Memory B cell (primary cell): Measurements from ENCODE around the gene HIVEP3.

Source experiments
- ATAC-seq: fragments of 150-1000 bp; cut with Tn5 transposase; 2 replicates; pipeline ENCODE4 v1.10.0; 2021; ENCODE audit warnings: low read depth, mild to moderate bottlenecking, moderate library complexity
- DNase-seq, 2 donors: peaks; one replicate each; pipeline ENCODE4 v3.0.0; 2022; ENCODE audit warnings: low spot score in 2 of 2
- H3K27ac Mint-ChIP-seq: one replicate; pipeline ENCODE4 v1.8.0; 2022; ENCODE audit warnings: mild to moderate bottlenecking, moderate library complexity, mixed read lengths
- H3K27me3 Mint-ChIP-seq: one replicate; pipeline ENCODE4 v1.8.0; 2022; ENCODE audit warnings: mixed read lengths
- H3K36me3 Mint-ChIP-seq: one replicate; pipeline ENCODE4 v1.8.0; 2022; ENCODE audit warnings: mild to moderate bottlenecking, mixed read lengths
- H3K4me1 Mint-ChIP-seq: one replicate; pipeline ENCODE4 v1.8.0; 2022; ENCODE audit warnings: mixed read lengths
- H3K4me3 Mint-ChIP-seq: one replicate; pipeline ENCODE4 v1.8.0; 2022; ENCODE audit warnings: mild to moderate bottlenecking, moderate library complexity, mixed read lengths
- H3K9me3 Mint-ChIP-seq: one replicate; pipeline ENCODE4 v1.8.0; 2022; ENCODE audit warnings: mixed read lengths

The HIVEP3 gene

DNA sequence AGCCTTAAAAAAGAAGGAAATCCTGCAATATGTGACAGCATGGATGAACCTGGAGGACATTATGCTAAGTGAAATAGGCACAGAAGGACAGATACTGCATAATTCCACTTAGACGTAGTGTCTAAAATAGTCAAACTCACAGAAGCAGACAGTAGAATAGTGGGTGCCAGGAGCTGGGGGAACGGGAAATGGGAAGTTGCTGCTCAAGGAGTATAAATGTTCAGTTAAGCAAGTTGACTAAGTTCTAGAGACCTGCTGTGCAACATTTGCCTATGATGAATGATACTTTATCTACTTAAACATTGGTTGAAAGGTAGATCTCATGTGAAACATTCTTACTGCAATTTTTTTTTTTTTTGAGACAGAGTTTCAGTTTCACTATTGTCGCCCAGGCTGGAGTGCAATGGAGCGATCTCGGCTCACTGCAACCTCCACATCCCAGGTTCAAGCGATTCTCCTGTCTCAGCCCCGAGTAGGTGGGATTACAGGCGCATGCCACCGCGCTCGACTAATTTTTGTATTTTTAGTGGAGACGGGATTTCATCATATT is 197.8 kb downstream of the HIVEP3 start:
- H3K4me3 Mint-ChIP-seq: peak overlapping the region; percentile 60
- H3K27me3 Mint-ChIP-seq: no peaks in the 10 kb centered on the region
- no peaks in the 10 kb centered on the region for H3K36me3 Mint-ChIP-seq
- peaks cover 35% of the 10 kb centered on the region for H3K4me1 Mint-ChIP-seq
- no peaks in the 10 kb centered on the region for H3K9me3 Mint-ChIP-seq
- peak overlapping the region; percentile 7 for H3K27ac Mint-ChIP-seq
- DNase-seq: no peak
- peak; percentile 77 for ATAC-seq

- no peak for ATAC-seq
Observed at GRCh38 chr1:41719590-41719989, 199.1 kb downstream of the HIVEP3 start.

DNA sequence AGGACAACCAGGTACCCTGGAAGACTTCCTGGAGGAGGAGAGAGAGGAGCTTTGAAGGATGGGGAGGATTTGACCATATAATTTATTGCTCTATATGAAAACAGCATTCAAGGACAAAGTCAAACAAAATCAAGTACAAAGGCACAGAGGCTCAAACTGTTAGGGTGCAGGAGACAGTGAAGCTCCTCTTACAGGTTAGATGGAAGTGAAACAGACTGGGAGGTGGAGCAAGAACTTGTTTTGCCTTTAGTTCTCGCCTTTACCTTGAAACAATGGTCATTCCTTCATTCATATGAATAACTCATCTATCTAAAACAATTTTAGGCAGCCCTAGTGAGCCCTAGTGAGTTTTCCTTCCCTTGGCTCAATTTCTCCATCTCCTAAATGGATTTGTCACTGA is 199.6 kb downstream of the HIVEP3 start:
- ATAC-seq (peak; percentile 53), DNase-seq (no peak)
- H3K4me1 Mint-ChIP-seq: peaks cover 35% of the 10 kb centered on the region
- H3K27ac Mint-ChIP-seq: no peak overlapping the region
- no peak overlapping the region for H3K4me3 Mint-ChIP-seq
- no peaks in the 10 kb centered on the region for H3K27me3 Mint-ChIP-seq
- H3K9me3 Mint-ChIP-seq: no peaks in the 10 kb centered on the region
- no peaks in the 10 kb centered on the region for H3K36me3 Mint-ChIP-seq

More at GRCh38 chr1:41719590-41719989, 199.1 kb downstream of the HIVEP3 start:
- no peaks in the 10 kb centered on the region for H3K9me3 Mint-ChIP-seq
- peaks cover 35% of the 10 kb centered on the region for H3K4me1 Mint-ChIP-seq
- no peak overlapping the region for H3K27ac Mint-ChIP-seq
- H3K36me3 Mint-ChIP-seq: no peaks in the 10 kb centered on the region
- no peaks in the 10 kb centered on the region for H3K27me3 Mint-ChIP-seq
- no peak overlapping the region for H3K4me3 Mint-ChIP-seq
- no peak for DNase-seq

DNA sequence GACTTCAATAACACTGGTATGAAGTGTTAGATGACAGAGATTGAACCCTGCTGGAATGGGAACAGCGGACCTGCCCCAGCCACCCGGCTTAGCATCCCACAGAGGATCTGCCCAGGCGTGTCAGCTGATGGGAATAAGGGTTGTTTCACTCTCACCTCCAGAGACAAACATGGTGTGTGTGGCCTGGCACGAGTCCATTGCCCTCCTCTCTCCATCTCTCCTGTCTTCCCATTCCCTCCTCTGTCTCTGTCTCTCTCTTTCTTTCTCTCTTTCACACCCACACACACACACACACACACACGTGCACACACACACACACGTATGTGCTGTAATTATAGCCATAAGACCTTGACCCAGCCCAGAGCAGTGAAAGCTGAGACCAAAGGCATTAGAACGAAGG is 200.2 kb downstream of the HIVEP3 start:
- Mint-ChIP-seq H3K4me1 (peaks cover 35% of the 10 kb centered on the region), H3K9me3 (no peaks in the 10 kb centered on the region), H3K27me3 (no peaks in the 10 kb centered on the region), H3K36me3 (no peaks in the 10 kb centered on the region), H3K4me3 (no peak overlapping the region), H3K27ac (no peak overlapping the region)
- ATAC-seq (no peak), DNase-seq (no peak)

DNA sequence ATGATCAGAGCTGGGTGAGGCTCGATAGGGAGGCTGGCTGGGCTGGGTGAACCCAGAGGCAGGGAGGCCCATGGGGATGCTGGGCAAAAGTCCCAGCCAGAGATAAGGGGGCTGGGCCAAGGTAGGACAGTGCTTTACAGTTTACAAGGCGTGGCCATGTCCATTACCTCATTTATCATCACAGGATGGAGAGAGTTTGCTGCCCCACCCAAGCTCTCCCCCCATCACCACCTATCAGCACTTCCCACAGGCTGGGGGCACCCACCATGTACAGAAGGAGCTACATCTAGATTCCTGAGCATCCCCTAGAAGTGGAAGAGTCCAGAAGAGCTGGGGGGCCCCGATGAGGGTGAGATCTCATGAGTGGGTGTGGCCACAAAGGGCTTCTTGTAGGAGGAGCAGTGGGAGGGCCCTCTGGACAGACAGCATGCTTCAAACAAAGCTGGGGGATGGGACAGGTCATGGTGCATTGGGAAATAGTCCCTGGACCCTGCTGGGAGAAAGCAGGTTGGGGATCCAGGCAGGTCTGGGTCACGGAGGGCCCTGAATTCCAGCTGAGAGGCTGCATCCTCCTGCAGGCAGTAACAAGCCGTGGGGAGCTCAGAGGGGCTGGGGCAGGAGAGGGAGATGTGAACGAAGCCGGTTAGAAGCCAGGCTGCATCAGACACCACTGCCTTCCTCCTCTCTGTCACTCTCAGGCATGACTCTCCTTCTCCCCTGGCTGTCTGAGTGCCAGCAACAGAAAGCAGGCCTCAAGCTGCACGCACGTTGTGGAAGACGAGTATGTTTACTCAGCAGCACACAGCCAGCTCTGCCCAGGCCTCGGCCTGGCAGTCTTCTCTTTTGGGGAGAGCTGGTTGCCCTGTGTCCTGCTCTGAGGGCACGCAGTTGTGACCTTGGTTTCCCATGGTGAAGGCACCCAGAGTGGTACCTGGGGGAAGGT is 202.3 kb downstream of the HIVEP3 start:
- no peak for DNase-seq
- ATAC-seq: no peak
- Mint-ChIP-seq H3K4me1 (peaks cover 26% of the 10 kb centered on the region), H3K36me3 (no peaks in the 10 kb centered on the region), H3K27me3 (no peaks in the 10 kb centered on the region), H3K27ac (peak overlapping the region; percentile 62), H3K4me3 (no peak overlapping the region), H3K9me3 (no peaks in the 10 kb centered on the region)

DNA sequence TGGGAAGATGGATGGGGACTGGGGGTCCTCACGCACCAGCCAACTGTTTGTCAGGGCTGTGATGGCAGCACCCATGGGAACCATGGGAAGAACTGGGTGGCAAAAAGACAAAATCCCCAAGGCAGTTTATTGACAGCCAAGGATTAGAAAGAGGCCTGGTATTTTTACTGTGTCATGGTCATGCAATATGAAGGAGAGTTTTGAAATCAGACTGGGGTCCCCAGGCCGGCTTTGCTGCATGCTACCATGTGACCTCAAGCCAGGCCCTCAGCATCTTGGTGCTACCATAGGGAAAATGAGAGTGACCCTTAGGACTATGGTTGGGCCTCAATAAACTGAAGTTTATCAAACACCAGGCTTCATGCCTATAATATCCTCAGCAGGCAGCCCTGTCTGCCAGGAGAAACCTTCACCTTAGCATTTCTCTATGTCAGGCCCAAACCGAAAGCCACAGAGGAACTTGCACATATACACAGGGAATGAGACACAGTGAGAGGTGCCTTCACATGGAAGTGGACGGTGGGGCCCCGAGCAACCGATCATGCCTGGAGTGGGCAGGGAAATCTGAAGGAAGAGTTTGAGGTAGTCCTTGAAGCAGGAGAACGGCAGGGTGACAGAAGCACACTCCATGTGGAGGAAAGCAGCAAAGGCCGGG is 203.2 kb downstream of the HIVEP3 start:
- ATAC-seq (no peak), DNase-seq (no peak)
- H3K27me3 Mint-ChIP-seq: no peaks in the 10 kb centered on the region
- no peak overlapping the region for H3K4me3 Mint-ChIP-seq
- H3K4me1 Mint-ChIP-seq: peaks cover 19% of the 10 kb centered on the region
- peak overlapping the region; percentile 62 for H3K27ac Mint-ChIP-seq
- H3K36me3 Mint-ChIP-seq: no peaks in the 10 kb centered on the region
- H3K9me3 Mint-ChIP-seq: no peaks in the 10 kb centered on the region

GRCh38 chr1:41714638-41715389 is 203.9 kb downstream of the HIVEP3 start:
- Mint-ChIP-seq H3K4me1 (peaks cover 22% of the 10 kb centered on the region), H3K27ac (no peak overlapping the region), H3K9me3 (no peaks in the 10 kb centered on the region), H3K36me3 (no peaks in the 10 kb centered on the region), H3K4me3 (no peak overlapping the region), H3K27me3 (no peaks in the 10 kb centered on the region)
- no peak for ATAC-seq
- DNase-seq: no peak

- Mint-ChIP-seq H3K36me3 (no peaks in the 10 kb centered on the region), H3K4me3 (no peak overlapping the region), H3K27me3 (no peaks in the 10 kb centered on the region), H3K9me3 (no peaks in the 10 kb centered on the region), H3K4me1 (peaks cover 14% of the 10 kb centered on the region), H3K27ac (peak overlapping the region; percentile 10)
- ATAC-seq: no peak
- no peak for DNase-seq
Observed at GRCh38 chr1:41713557-41714327, 205.0 kb downstream of the HIVEP3 start.

DNA sequence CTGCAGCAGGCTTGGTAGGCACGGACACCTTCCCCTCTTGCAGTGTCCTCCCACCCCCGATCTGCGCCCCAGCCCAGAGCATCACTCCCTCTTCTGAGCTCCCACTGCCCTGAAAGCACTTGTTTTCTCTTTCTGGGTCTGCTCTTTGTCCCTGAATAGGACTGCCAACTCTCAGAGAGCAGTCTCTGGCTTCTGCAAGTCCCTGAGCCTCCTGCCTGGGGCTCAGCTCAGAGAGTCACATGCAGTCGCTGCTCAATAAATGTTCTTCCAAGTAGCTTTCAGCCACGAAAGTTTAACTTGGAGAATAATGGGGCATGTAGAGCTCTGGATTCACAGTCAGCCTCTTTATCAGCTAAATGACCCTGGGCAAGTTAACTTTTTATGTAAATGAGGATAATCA is 205.6 kb downstream of the HIVEP3 start:
- no peak overlapping the region for H3K4me3 Mint-ChIP-seq
- peaks cover 16% of the 10 kb centered on the region for H3K4me1 Mint-ChIP-seq
- H3K27ac Mint-ChIP-seq: peak overlapping the region; percentile 10
- ATAC-seq: no peak
- H3K27me3 Mint-ChIP-seq: no peaks in the 10 kb centered on the region
- H3K36me3 Mint-ChIP-seq: no peaks in the 10 kb centered on the region
- H3K9me3 Mint-ChIP-seq: no peaks in the 10 kb centered on the region
- DNase-seq: no peak

DNA sequence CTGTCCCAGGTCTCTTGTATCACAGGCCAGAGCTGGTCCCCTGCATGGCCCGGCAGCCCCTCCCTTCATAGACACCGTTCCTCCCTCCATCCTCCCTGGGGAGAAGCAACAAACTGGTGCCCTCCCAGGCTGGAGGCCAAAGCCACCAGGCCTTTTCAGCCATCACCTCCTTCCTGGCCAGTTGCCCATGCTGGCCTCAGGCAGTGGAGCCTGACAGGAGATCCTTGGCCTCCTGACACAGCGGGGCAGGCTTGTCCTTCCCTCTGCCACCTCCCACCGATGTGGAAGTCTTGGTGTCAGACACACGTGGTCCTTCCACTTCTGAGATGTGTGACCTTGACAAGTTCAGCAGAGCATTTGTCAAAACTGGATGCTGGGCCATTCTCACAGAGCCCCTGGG is 206.0 kb downstream of the HIVEP3 start:
- H3K27ac Mint-ChIP-seq: no peak overlapping the region
- peaks cover 17% of the 10 kb centered on the region for H3K4me1 Mint-ChIP-seq

GRCh38 chr1:41712081-41712480 is 206.6 kb downstream of the HIVEP3 start:
- Mint-ChIP-seq H3K27me3 (no peaks in the 10 kb centered on the region), H3K9me3 (no peaks in the 10 kb centered on the region), H3K27ac (no peak overlapping the region)

More for the DNA sequence above, 206.0 kb downstream of the HIVEP3 start:
- Mint-ChIP-seq H3K36me3 (no peaks in the 10 kb centered on the region), H3K27me3 (no peaks in the 10 kb centered on the region), H3K4me3 (no peak overlapping the region), H3K9me3 (no peaks in the 10 kb centered on the region)
- ATAC-seq (no peak), DNase-seq (no peak)

DNA sequence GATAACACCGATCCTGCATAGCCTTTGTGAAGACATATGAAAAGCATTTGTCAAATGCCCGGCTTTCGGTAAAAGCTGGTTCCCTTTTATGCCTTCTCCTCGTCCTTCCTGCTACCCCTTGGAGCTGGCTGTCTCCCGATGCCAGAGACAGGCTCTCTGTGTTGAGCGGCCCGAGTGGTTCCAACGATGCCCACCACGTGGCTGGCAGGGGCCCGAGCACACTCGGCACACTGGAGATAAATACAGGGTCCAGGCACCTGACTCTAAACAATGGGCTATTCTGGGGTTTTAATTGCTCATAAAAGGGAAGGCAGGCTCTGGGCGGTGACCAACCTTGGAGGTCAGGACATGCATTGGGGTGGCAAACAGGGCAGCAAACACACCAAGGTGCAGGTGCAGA is 207.1 kb downstream of the HIVEP3 start:
- H3K27ac Mint-ChIP-seq: peak overlapping the region; percentile 6
- peaks cover 14% of the 10 kb centered on the region for H3K4me1 Mint-ChIP-seq
- H3K36me3 Mint-ChIP-seq: no peaks in the 10 kb centered on the region
- peaks cover 1% of the 10 kb centered on the region for H3K27me3 Mint-ChIP-seq
- no peaks in the 10 kb centered on the region for H3K9me3 Mint-ChIP-seq
- DNase-seq (no peak), ATAC-seq (no peak)
- no peak overlapping the region for H3K4me3 Mint-ChIP-seq

More at GRCh38 chr1:41712081-41712480, 206.6 kb downstream of the HIVEP3 start:
- ATAC-seq: no peak
- DNase-seq: no peak
- H3K36me3 Mint-ChIP-seq: no peaks in the 10 kb centered on the region
- no peak overlapping the region for H3K4me3 Mint-ChIP-seq
- H3K4me1 Mint-ChIP-seq: peaks cover 14% of the 10 kb centered on the region

DNA sequence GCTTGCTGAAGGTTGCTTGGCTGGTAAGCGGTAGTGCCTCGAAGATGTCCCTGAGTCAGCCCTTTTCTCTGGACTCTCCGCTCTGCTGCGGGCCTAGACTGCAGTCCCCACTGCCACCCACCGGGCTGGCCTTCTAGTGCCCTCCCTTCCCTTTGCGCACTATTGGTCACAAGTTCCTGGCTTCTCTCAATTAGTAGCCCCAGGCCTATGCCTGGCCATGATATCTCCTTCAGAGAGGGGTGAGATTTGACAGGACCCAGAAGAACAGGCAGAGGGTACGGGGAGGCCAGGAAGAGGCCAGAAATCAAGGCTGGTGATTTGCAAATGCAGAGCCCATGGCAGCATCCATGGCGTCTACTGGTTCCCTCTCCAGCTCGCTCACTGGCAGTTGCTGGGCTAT is 207.7 kb downstream of the HIVEP3 start:
- no peak for ATAC-seq
- H3K9me3 Mint-ChIP-seq: no peaks in the 10 kb centered on the region
- peaks cover 1% of the 10 kb centered on the region for H3K27me3 Mint-ChIP-seq
- no peak overlapping the region for H3K27ac Mint-ChIP-seq
- no peak for DNase-seq
- H3K36me3 Mint-ChIP-seq: no peaks in the 10 kb centered on the region
- H3K4me3 Mint-ChIP-seq: no peak overlapping the region
- H3K4me1 Mint-ChIP-seq: peaks cover 14% of the 10 kb centered on the region
